OCI-LY1 (cell line): Measurements from ENCODE around the gene SLC25A45.

Experiments used
- H2AFZ ChIP-seq: fragments of 200-600 bp; sonication (generic), shearing (Covaris generic); 2 replicates; pipeline ENCODE4 v1.6.0; 2014; ENCODE audit warnings: antibody characterized with exemption, mild to moderate bottlenecking, low read length
- H3F3A ChIP-seq: fragments of 200-600 bp; sonication (generic), shearing (Covaris generic); 2 replicates; pipeline ENCODE4 v1.6.0; 2014; ENCODE audit warnings: mild to moderate bottlenecking, antibody characterized with exemption, low read length, moderate library complexity; ENCODE audit not compliant: insufficient read depth
- H3K27ac ChIP-seq: fragments of 200-600 bp; sonication (generic); 2 replicates; pipeline ENCODE4 v1.5.1; 2014; ENCODE audit warnings: low read length, mixed run types, mild to moderate bottlenecking, low read depth; ENCODE audit not compliant: poor library complexity, severe bottlenecking
- H3K27me3 ChIP-seq: fragments of 200-600 bp; sonication (generic); 2 replicates; pipeline ENCODE4 v1.6.0; 2014; ENCODE audit warnings: antibody characterized with exemption, mild to moderate bottlenecking, low read length, moderate library complexity; ENCODE audit not compliant: insufficient read depth
- H3K36me3 ChIP-seq: fragments of 200-600 bp; sonication (generic); 2 replicates; pipeline ENCODE4 v1.6.1; 2014; ENCODE audit warnings: mild to moderate bottlenecking, antibody characterized with exemption, low read length, moderate library complexity, mixed read lengths; ENCODE audit not compliant: insufficient read depth
- H3K4me1 ChIP-seq: fragments of 200-600 bp; sonication (generic); 2 replicates; pipeline ENCODE4 v1.5.1; 2014; ENCODE audit warnings: mild to moderate bottlenecking, low read length, moderate library complexity; ENCODE audit not compliant: insufficient read depth, severe bottlenecking
- H3K4me2 ChIP-seq: fragments of 200-600 bp; sonication (generic), shearing (Covaris generic); 2 replicates; pipeline ENCODE4 v1.6.1; 2014; ENCODE audit warnings: low read length
- H3K4me3 ChIP-seq: fragments of 200-600 bp; sonication (generic); 2 replicates; pipeline ENCODE4 v1.5.1; 2014; ENCODE audit warnings: low read length, low read depth, mild to moderate bottlenecking, mixed read lengths; ENCODE audit not compliant: poor library complexity, severe bottlenecking
- H3K79me2 ChIP-seq: fragments of 200-600 bp; shearing (Covaris generic); 2 replicates; pipeline ENCODE4 v1.6.1; 2016; ENCODE audit warnings: mixed run types, low read length, mixed read lengths; ENCODE audit not compliant: insufficient read depth
- H3K9ac ChIP-seq: fragments of 200-600 bp; sonication (generic), shearing (Covaris generic); 2 replicates; pipeline ENCODE4 v1.6.1; 2014; ENCODE audit warnings: mild to moderate bottlenecking, low read length, mixed read lengths
- H3K9me2 ChIP-seq: fragments of 200-600 bp; sonication (generic), shearing (Covaris generic); 2 replicates; pipeline ENCODE4 v1.6.1; 2014; ENCODE audit warnings: low read depth, mild to moderate bottlenecking, low read length, mixed read lengths
- H3K9me3 ChIP-seq: fragments of 200-600 bp; shearing (Covaris generic); 2 replicates; pipeline ENCODE4 v1.6.1; 2014; ENCODE audit warnings: low read length, mixed read lengths
- H4K20me1 ChIP-seq: fragments of 200-600 bp; sonication (generic), shearing (Covaris generic); 2 replicates; pipeline ENCODE4 v1.6.0; 2016; ENCODE audit warnings: mild to moderate bottlenecking, low read length; ENCODE audit not compliant: insufficient read depth
- EZH2 ChIP-seq: fragments of 200-600 bp; sonication (generic), shearing (Covaris generic); IDR thresholded peaks from 2 replicates; pipeline ENCODE4 v1.8.0; 2017; ENCODE audit warnings: borderline replicate concordance, mixed run types, mild to moderate bottlenecking, antibody characterized with exemption, low read length, moderate library complexity, mixed read lengths
- TF ChIP-seq, protein P1 (sequence below): fragments of 200-600 bp; sonication (generic), shearing (Covaris generic); IDR thresholded peaks from 2 replicates; pipeline ENCODE4 v1.5.1; 2017; ENCODE audit warnings: mild to moderate bottlenecking, antibody characterized with exemption, low read length, moderate library complexity, mixed read lengths

Gene SLC25A45, protein sequence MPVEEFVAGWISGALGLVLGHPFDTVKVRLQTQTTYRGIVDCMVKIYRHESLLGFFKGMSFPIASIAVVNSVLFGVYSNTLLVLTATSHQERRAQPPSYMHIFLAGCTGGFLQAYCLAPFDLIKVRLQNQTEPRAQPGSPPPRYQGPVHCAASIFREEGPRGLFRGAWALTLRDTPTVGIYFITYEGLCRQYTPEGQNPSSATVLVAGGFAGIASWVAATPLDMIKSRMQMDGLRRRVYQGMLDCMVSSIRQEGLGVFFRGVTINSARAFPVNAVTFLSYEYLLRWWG

DNA sequence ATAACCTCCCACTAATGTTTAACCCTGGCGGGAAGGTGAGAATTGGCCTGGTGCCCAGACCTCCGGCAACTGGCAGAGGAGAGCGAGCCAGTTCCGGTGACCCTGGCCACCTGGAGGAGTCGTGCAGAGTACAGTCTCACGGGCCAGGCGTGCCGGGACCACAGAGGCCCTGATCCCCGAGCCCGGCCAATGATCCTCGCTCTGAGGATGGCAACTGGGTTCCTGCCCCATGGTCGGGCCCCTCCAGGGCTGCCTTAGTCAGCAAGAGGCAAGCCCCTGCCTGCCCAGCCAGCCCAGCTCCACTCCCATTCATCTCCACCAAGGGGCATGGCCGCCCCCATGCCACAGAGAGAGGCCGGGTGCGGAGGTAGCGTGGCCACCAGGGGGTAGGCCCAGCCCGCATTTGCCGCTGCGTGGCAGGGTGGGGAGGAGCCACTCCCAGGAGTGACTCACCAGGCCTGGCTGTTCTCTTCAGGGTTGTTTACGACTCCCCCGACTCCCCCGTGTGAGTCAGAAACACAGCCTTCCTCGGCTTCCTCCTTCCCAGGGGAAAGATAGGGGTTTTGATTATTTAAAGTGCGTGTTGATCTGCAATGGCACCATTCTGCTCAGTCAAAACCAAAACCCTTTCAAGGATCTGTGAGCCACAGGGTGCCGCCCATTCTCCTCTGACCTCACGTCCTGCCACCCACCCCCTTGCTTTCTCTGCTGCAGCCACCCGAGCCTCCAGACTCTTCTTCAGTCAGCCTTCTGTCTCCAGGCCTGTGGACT, at the start of gene SLC25A45:
Gene SLC25A45 (minus strand): TSS at position 614 of the 771 bp plus-strand sequence. CDS start 695 bp downstream, outside the sequence.
- Histone ChIP-seq H3K27me3 (no peaks in the 10 kb centered on the region), H2AFZ (no peak within 1 kb of the TSS), H3K9me2 (no peaks in the 10 kb centered on the region), H3K4me3 (peak within 1 kb of the TSS; percentile 65), H3K4me2 (peak within 1 kb of the TSS; percentile 73), H3K27ac (peak within 1 kb of the TSS; percentile 89), H3K4me1 (peaks cover 52% of the 10 kb centered on the region), H3F3A (no peaks in the 10 kb centered on the region), H4K20me1 (no peaks in the 10 kb centered on the region), H3K36me3 (no peaks in the 10 kb centered on the region), H3K79me2 (no peaks in the 10 kb centered on the region), H3K9ac (peak within 1 kb of the TSS; percentile 77), H3K9me3 (no peaks in the 10 kb centered on the region)
- no peak for TF ChIP-seq EZH2
- TF ChIP-seq, protein P1, sequence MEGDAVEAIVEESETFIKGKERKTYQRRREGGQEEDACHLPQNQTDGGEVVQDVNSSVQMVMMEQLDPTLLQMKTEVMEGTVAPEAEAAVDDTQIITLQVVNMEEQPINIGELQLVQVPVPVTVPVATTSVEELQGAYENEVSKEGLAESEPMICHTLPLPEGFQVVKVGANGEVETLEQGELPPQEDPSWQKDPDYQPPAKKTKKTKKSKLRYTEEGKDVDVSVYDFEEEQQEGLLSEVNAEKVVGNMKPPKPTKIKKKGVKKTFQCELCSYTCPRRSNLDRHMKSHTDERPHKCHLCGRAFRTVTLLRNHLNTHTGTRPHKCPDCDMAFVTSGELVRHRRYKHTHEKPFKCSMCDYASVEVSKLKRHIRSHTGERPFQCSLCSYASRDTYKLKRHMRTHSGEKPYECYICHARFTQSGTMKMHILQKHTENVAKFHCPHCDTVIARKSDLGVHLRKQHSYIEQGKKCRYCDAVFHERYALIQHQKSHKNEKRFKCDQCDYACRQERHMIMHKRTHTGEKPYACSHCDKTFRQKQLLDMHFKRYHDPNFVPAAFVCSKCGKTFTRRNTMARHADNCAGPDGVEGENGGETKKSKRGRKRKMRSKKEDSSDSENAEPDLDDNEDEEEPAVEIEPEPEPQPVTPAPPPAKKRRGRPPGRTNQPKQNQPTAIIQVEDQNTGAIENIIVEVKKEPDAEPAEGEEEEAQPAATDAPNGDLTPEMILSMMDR: peak; percentile 77

DNA sequence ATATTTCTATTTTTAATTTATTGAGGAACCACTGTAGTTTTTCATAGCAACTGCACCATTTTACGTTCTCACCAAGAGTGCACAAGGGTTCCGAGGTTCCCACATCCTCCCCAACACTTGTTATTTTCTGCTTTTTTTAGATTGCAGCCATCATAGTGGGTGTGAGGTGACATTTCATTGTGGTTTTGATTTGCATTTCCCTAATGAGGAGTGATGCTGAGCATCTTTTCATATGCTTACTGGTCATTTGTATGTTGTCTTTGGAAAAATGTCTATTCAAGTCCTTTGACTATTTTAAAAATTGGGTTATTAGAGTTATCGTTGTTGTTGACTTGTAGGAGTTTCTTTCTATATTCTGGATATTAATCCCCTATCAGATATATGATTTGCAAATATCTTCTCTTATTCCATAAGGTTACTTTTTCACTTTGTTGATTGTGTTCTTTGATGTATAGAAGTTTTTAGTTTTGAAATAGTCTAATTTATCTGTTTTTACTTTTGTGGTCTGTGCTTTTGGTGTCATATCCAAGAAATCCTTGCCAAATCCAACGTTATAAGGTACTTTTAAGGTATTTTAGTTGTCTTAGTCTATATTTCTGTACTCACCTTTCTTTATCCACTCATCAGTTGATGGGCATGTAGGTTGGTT, 49.1 kb upstream of the SLC25A45 start:
- Histone ChIP-seq H3K27ac (peak overlapping the region; percentile 99), H4K20me1 (no peaks in the 10 kb centered on the region), H3F3A (no peaks in the 10 kb centered on the region; the same call in 1 of the 2 replicates), H3K9me3 (no peaks in the 10 kb centered on the region), H3K79me2 (peaks cover 74% of the 10 kb centered on the region), H3K4me1 (peaks cover 87% of the 10 kb centered on the region), H3K9me2 (no peaks in the 10 kb centered on the region), H3K36me3 (peaks cover 64% of the 10 kb centered on the region), H3K4me3 (peak overlapping the region; percentile 95), H3K4me2 (peak overlapping the region; percentile 88), H3K27me3 (no peaks in the 10 kb centered on the region), H3K9ac (no peak overlapping the region), H2AFZ (no peak overlapping the region)
- TF ChIP-seq, protein P1: no peak
- TF ChIP-seq EZH2: no peak

DNA sequence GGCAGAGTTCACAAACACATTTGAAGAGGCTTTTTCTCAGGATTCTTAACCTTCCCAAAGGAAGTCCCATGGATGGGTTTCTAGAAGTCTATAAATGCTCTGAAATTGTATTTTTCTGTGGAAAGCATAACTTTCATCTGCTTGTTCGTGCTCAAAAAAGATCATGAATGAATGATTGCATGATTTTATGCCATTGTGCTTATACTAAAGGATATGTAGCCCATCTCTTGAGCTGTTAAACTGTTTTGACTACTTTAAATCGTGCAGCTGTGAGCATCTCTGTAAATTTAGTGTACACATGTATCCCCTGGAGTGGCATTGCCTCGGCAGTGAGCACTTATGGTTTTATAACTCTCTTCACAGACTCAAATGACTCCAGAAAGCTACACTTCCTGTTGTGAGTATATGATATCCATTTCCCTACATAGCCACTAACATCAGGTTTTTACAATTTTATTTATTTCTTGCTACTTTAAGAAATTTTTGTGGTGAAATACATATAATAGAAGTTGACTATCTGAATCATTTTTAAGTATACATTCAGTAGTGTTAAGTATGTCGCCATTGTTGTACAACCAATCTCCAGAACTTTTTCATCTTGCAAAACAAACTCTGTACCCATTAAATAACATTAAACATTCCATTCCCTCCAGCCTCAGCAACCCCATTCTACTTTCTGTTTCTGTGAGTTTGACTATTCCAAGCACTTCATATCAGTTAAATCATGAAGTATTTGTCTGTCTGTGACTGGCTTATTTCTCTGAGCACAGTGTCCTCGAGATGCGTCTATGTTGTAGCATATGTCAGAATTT, 48.2 kb upstream of the SLC25A45 start:
- no peaks in the 10 kb centered on the region; the same call in 1 of the 2 replicates for H3F3A ChIP-seq
- H3K36me3 ChIP-seq: peaks cover 64% of the 10 kb centered on the region
- H3K4me1 ChIP-seq: peaks cover 97% of the 10 kb centered on the region

More for the DNA sequence above, 48.2 kb upstream of the SLC25A45 start:
- no peaks in the 10 kb centered on the region for H3K9me2 ChIP-seq
- no peaks in the 10 kb centered on the region for H3K9me3 ChIP-seq
- H3K4me3 ChIP-seq: peak overlapping the region; percentile 95
- H3K27ac ChIP-seq: peak overlapping the region; percentile 99
- peak overlapping the region; percentile 88 for H3K4me2 ChIP-seq
- H3K79me2 ChIP-seq: peaks cover 84% of the 10 kb centered on the region
- H3K27me3 ChIP-seq: no peaks in the 10 kb centered on the region
- H2AFZ ChIP-seq: no peak overlapping the region
- TF ChIP-seq, protein P1: no peak
- no peak for TF ChIP-seq EZH2
- H3K9ac ChIP-seq: peak overlapping the region; percentile 99
- H4K20me1 ChIP-seq: no peaks in the 10 kb centered on the region
